ENCODE data around the gene LRRC45. TPM values are rescaled to one million over a fixed set of nuclear protein-coding genes. Genes with fewer than 3 reads are reported as not detected.

The LRRC45 gene
- total and polyA plus RNA-seq, 3 experiments from 2014 or later: 10.1 to 27.6 (median 26.8) TPM

DNA sequence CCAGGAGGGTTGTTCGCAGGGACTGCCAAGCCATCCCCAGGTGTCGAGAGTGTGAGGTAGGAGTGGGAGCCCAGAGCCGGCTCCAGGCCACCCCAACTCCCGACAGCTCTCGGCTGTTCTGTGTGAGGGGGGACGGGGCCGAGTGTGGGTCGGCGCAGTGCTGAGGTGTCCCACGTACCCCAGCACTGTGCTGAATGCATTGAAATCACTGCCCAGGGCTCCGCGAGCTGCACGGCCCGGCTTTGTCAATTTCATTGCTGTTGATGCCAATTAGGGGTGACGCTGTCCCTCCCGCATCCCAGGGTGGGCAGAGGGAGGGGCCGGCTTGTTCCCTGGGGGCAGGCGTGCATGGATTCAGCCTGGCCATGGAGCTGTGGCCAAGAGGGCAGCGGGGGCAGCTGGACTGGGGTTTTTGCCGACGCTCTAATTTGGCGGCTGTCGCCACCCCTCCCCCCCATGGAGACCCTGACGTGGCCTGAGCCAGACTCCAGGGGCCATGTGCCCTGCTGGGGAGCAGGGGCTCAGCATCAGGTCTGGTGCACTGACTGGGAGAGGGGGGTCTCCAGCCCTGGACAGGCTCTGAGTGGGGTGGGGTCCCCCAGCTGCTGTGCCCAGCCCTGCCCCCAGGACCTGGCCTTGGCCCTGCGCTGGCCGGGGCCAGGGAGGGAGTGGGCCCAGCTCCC is 14.7 kb upstream of the LRRC45 start:
- H3K27me3 Mint-ChIP-seq: no peaks in the 10 kb centered on the region
- H3K27ac ChIP-seq (ENCODE audit: low read depth, low read length): no peak overlapping the region
- no peak overlapping the region for H3K27ac Mint-ChIP-seq
- H3K36me3 Mint-ChIP-seq: peaks cover 0 to 2% (median 0%) of the 10 kb centered on the region in 3 donors
- CTCF ChIA-PET: interaction anchor here (1.1 to 1.4 kb wide), 2 partner anchors 29 to 49 kb away, joined by 3 to 5 read pairs; no protein-coding TSS in a partner anchor
- H3K36me3 ChIP-seq (ENCODE audit: insufficient read depth, low read length): no peaks in the 10 kb centered on the region
- no peaks in the 10 kb centered on the region for H3K9me3 ChIP-seq (ENCODE audit: low read length)
- H3K4me3 Mint-ChIP-seq: no peak overlapping the region
- H3K4me3 ChIP-seq (ENCODE audit: low read length): no peak overlapping the region
- no peaks in the 10 kb centered on the region for H3K4me1 Mint-ChIP-seq
- no peaks in the 10 kb centered on the region for H3K9me3 Mint-ChIP-seq
- POLR2A ChIA-PET: interaction anchor here (0.6 kb wide), 1 partner anchor 128 kb away, joined by 3 read pairs; no protein-coding TSS in a partner anchor
- H3K4me1 ChIP-seq (ENCODE audit: insufficient read depth, low read length): no peaks in the 10 kb centered on the region
- H3K27me3 ChIP-seq (ENCODE audit: insufficient read depth, low read length, poor library complexity, severe bottlenecking): no peaks in the 10 kb centered on the region
- DNase-seq: no peak

GRCh38 chr17:82008941-82009405 is 14.1 kb upstream of the LRRC45 start:
- POLR2A ChIA-PET: no interaction called here
- peaks cover 0 to 2% (median 0%) of the 10 kb centered on the region in 3 donors for H3K36me3 Mint-ChIP-seq

DNA sequence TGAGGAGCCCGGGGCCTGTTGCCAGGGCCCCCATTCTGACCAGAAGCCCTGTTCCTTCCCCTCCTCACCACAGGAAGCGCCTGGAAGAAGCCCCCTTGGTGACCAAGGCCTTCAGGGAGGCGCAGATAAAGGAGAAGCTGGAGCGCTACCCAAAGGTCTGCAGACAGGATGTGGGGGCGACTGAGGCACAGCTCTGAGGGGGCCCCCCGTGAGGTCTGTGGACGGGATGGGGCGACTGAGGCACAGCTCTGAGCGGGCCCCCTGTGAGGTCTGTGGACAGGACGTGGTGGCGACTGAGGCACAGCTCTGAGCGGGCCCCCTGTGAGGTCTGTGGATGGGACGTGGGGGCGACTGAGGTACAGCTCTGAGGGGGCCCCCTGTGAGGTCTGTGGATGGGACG is 13.7 kb upstream of the LRRC45 start:
- DNase-seq: no peak
- no peaks in the 10 kb centered on the region for H3K4me1 Mint-ChIP-seq
- no peak overlapping the region for H3K4me3 Mint-ChIP-seq
- Histone ChIP-seq H3K4me1 (ENCODE audit: insufficient read depth, low read length) (no peaks in the 10 kb centered on the region), H3K9me3 (ENCODE audit: low read length) (no peaks in the 10 kb centered on the region), H3K36me3 (ENCODE audit: insufficient read depth, low read length) (no peaks in the 10 kb centered on the region), H3K27ac (ENCODE audit: low read depth, low read length) (no peak overlapping the region), H3K27me3 (ENCODE audit: insufficient read depth, low read length, poor library complexity, severe bottlenecking) (no peaks in the 10 kb centered on the region), H3K4me3 (ENCODE audit: low read length) (no peak overlapping the region)
- ChIA-PET POLR2A (interaction anchor here (0.7 kb wide), 1 partner anchor 19 kb away, joined by 3 read pairs; no protein-coding TSS in a partner anchor), CTCF (interaction anchor here (1.0 to 1.4 kb wide), 4 partner anchors 11 to 50 kb away, joined by 3 to 5 read pairs (median 4); no protein-coding TSS in a partner anchor)
- H3K9me3 Mint-ChIP-seq: no peaks in the 10 kb centered on the region
- peaks cover 0 to 2% (median 0%) of the 10 kb centered on the region in 3 donors for H3K36me3 Mint-ChIP-seq
- H3K27me3 Mint-ChIP-seq: no peaks in the 10 kb centered on the region
- no peak overlapping the region for H3K27ac Mint-ChIP-seq

More at GRCh38 chr17:82008941-82009405, 14.1 kb upstream of the LRRC45 start:
- Histone ChIP-seq H3K27me3 (ENCODE audit: insufficient read depth, low read length, poor library complexity, severe bottlenecking) (no peaks in the 10 kb centered on the region), H3K4me3 (ENCODE audit: low read length) (no peak overlapping the region), H3K4me1 (ENCODE audit: insufficient read depth, low read length) (no peaks in the 10 kb centered on the region), H3K9me3 (ENCODE audit: low read length) (no peaks in the 10 kb centered on the region), H3K36me3 (ENCODE audit: insufficient read depth, low read length) (no peaks in the 10 kb centered on the region), H3K27ac (ENCODE audit: low read depth, low read length) (no peak overlapping the region)
- Mint-ChIP-seq H3K4me3 (no peak overlapping the region), H3K9me3 (no peaks in the 10 kb centered on the region), H3K27me3 (no peaks in the 10 kb centered on the region), H3K4me1 (no peaks in the 10 kb centered on the region), H3K27ac (no peak overlapping the region)
- DNase-seq: no peak
- CTCF ChIA-PET: interaction anchor here (1.1 to 1.4 kb wide), 3 partner anchors 26 to 50 kb away, joined by 3 to 5 read pairs (median 3); no protein-coding TSS in a partner anchor

- Histone ChIP-seq H3K4me1 (ENCODE audit: insufficient read depth, low read length) (no peaks in the 10 kb centered on the region), H3K36me3 (ENCODE audit: insufficient read depth, low read length) (no peaks in the 10 kb centered on the region), H3K9me3 (ENCODE audit: low read length) (no peaks in the 10 kb centered on the region), H3K27me3 (ENCODE audit: insufficient read depth, low read length, poor library complexity, severe bottlenecking) (no peaks in the 10 kb centered on the region), H3K27ac (ENCODE audit: low read depth, low read length) (no peak overlapping the region), H3K4me3 (ENCODE audit: low read length) (no peak overlapping the region)
- POLR2A ChIA-PET: interaction anchor here (0.7 kb wide), 1 partner anchor 113 kb away, joined by 5 read pairs; no protein-coding TSS in a partner anchor
- Mint-ChIP-seq H3K27me3 (no peaks in the 10 kb centered on the region), H3K9me3 (no peaks in the 10 kb centered on the region), H3K4me3 (no peak overlapping the region), H3K36me3 (peaks cover 0 to 2% (median 0%) of the 10 kb centered on the region in 3 donors), H3K4me1 (no peaks in the 10 kb centered on the region), H3K27ac (no peak overlapping the region)
- CTCF ChIA-PET: interaction anchor here (1.0 kb wide), 1 partner anchor 9 kb away, joined by 4 read pairs; no protein-coding TSS in a partner anchor
- DNase-seq: no peak
These were observed 12.3 kb upstream of the LRRC45 start for GRCh38 chr17:82010575-82011525.

- no peaks in the 10 kb centered on the region for H3K27me3 Mint-ChIP-seq
- Histone ChIP-seq H3K4me3 (ENCODE audit: low read length) (no peak overlapping the region), H3K9me3 (ENCODE audit: low read length) (no peaks in the 10 kb centered on the region), H3K36me3 (ENCODE audit: insufficient read depth, low read length) (no peaks in the 10 kb centered on the region), H3K27me3 (ENCODE audit: insufficient read depth, low read length, poor library complexity, severe bottlenecking) (no peaks in the 10 kb centered on the region), H3K4me1 (ENCODE audit: insufficient read depth, low read length) (no peaks in the 10 kb centered on the region), H3K27ac (ENCODE audit: low read depth, low read length) (no peak overlapping the region)
- H3K36me3 Mint-ChIP-seq: peaks cover 0 to 2% (median 0%) of the 10 kb centered on the region in 3 donors
- no peak overlapping the region for H3K4me3 Mint-ChIP-seq
- POLR2A ChIA-PET: no interaction called here
- H3K4me1 Mint-ChIP-seq: no peaks in the 10 kb centered on the region
- DNase-seq: no peak
- H3K27ac Mint-ChIP-seq: no peak overlapping the region
- H3K9me3 Mint-ChIP-seq: no peaks in the 10 kb centered on the region
- CTCF ChIA-PET: no interaction called here
These were observed 11.4 kb upstream of the LRRC45 start for GRCh38 chr17:82011617-82012187.

DNA sequence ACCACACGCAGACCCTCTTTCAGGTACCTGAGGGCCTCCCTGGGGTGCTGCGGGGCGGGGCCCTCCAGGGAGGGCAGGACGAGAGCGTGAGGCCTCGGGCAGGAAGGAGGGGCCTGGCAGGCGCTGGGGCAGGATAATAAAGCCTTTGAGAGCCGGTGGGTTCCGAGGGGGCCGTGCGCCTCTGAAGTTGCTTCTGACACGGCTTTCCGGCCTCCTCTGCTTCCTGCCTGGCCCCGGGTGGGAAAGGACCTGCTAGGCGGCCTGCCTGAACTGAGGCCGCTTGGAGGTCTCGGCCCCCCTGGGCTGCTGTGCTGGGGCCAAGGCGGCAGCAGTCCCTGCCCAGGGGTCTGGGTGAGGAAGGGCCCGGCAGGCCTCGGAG is 10.9 kb upstream of the LRRC45 start:
- DNase-seq: no peak

GRCh38 chr17:82012640-82013295 is 10.3 kb upstream of the LRRC45 start:
- Mint-ChIP-seq H3K4me3 (no peak overlapping the region), H3K27ac (no peak overlapping the region), H3K4me1 (no peaks in the 10 kb centered on the region), H3K36me3 (peaks cover 0 to 2% (median 0%) of the 10 kb centered on the region in 3 donors), H3K9me3 (no peaks in the 10 kb centered on the region), H3K27me3 (no peaks in the 10 kb centered on the region)
- no peaks in the 10 kb centered on the region for H3K9me3 ChIP-seq (ENCODE audit: low read length)
- no peak for DNase-seq
- no peaks in the 10 kb centered on the region for H3K36me3 ChIP-seq (ENCODE audit: insufficient read depth, low read length)
- H3K4me1 ChIP-seq (ENCODE audit: insufficient read depth, low read length): no peaks in the 10 kb centered on the region
- ChIA-PET POLR2A (no interaction called here), CTCF (interaction anchor here (1.3 kb wide), 2 partner anchors 17 to 54 kb away, joined by 3 read pairs; no protein-coding TSS in a partner anchor)
- H3K4me3 ChIP-seq (ENCODE audit: low read length): no peak overlapping the region
- no peaks in the 10 kb centered on the region for H3K27me3 ChIP-seq (ENCODE audit: insufficient read depth, low read length, poor library complexity, severe bottlenecking)
- H3K27ac ChIP-seq (ENCODE audit: low read depth, low read length): no peak overlapping the region

More for the DNA sequence above, 10.9 kb upstream of the LRRC45 start:
- POLR2A ChIA-PET: no interaction called here
- Histone ChIP-seq H3K9me3 (ENCODE audit: low read length) (no peaks in the 10 kb centered on the region), H3K27me3 (ENCODE audit: insufficient read depth, low read length, poor library complexity, severe bottlenecking) (no peaks in the 10 kb centered on the region), H3K27ac (ENCODE audit: low read depth, low read length) (no peak overlapping the region), H3K36me3 (ENCODE audit: insufficient read depth, low read length) (no peaks in the 10 kb centered on the region), H3K4me3 (ENCODE audit: low read length) (no peak overlapping the region), H3K4me1 (ENCODE audit: insufficient read depth, low read length) (no peaks in the 10 kb centered on the region)
- Mint-ChIP-seq H3K4me1 (no peaks in the 10 kb centered on the region), H3K36me3 (peaks cover 0 to 2% (median 0%) of the 10 kb centered on the region in 3 donors), H3K9me3 (no peaks in the 10 kb centered on the region), H3K4me3 (no peak overlapping the region), H3K27ac (no peak overlapping the region), H3K27me3 (no peaks in the 10 kb centered on the region)
- CTCF ChIA-PET: no interaction called here

Data from CD8-positive, alpha-beta memory T cell (primary cell).